Activated CD4-positive, alpha-beta T cell treated with anti-CD3 and anti-CD28 coated beads for 48 hours (primary cell): ENCODE data around the gene YPEL5.

Experiments used
- DNase-seq: peaks from one replicate; pipeline ENCODE4 v3.0.0-alpha.2; 2020

Gene YPEL5

DNA sequence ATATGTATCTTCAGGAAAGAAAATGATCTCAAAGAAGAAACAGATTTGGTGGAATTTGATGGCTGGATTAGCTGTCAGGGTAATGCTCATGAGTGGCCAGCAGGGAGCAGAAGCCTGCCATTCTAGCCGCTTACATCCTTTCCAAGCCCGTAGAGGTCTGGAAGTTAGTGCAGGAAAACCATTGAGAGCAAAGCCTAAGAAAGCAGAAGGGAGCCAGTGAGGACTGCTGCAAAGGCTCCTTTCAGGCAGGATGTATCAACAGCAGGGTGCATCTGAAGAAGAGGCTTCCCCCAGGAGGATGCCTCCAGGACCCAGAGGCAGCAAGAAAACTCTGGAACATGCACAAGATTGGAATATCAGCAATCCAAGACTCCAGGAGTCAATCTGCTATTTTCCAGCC lies 61.6 kb downstream of the YPEL5 start:
- DNase-seq, result peak; percentile 50

GRCh38 chr2:30209227-30209626 lies 62.4 kb downstream of the YPEL5 start:
- no peak for DNase-seq
